Stimulated activated CD4-positive, alpha-beta T cell treated with anti-CD3 and anti-CD28 coated beads, TNF-alpha, amount 100 ng/mL, for 48 hours (primary cell): ENCODE measurements around the gene IPO4.
"Not testable (repeated sequence)": the region's sequence is repeated elsewhere in the genome, so short reads cannot be mapped to it uniquely, and the experiment has no call there.

ENCODE experiments used
- DNase-seq, 3 donors: peaks; one replicate each; pipeline ENCODE4 v3.0.0-alpha.2; 2020; ENCODE audit warnings: low read depth in 3 of 3

IPO4 gene, protein sequence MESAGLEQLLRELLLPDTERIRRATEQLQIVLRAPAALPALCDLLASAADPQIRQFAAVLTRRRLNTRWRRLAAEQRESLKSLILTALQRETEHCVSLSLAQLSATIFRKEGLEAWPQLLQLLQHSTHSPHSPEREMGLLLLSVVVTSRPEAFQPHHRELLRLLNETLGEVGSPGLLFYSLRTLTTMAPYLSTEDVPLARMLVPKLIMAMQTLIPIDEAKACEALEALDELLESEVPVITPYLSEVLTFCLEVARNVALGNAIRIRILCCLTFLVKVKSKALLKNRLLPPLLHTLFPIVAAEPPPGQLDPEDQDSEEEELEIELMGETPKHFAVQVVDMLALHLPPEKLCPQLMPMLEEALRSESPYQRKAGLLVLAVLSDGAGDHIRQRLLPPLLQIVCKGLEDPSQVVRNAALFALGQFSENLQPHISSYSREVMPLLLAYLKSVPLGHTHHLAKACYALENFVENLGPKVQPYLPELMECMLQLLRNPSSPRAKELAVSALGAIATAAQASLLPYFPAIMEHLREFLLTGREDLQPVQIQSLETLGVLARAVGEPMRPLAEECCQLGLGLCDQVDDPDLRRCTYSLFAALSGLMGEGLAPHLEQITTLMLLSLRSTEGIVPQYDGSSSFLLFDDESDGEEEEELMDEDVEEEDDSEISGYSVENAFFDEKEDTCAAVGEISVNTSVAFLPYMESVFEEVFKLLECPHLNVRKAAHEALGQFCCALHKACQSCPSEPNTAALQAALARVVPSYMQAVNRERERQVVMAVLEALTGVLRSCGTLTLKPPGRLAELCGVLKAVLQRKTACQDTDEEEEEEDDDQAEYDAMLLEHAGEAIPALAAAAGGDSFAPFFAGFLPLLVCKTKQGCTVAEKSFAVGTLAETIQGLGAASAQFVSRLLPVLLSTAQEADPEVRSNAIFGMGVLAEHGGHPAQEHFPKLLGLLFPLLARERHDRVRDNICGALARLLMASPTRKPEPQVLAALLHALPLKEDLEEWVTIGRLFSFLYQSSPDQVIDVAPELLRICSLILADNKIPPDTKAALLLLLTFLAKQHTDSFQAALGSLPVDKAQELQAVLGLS

GRCh38 chr14:24188251-24189058 lies at the start of gene IPO4:
Gene IPO4, minus strand, starts transcription at chr14:24188816. Its CDS starts 29 bp downstream, at chr14:24188787.
- peak; percentile 91 to 93 (median 93) for DNase-seq

- no peak for DNase-seq
Measured at GRCh38 chr14:24238123-24238522, 49.5 kb upstream of the IPO4 start.

GRCh38 chr14:24237463-24237955 lies 48.9 kb upstream of the IPO4 start:
- DNase-seq: no peak

GRCh38 chr14:24236689-24237462 lies 48.3 kb upstream of the IPO4 start:
- DNase-seq: no peak

DNA sequence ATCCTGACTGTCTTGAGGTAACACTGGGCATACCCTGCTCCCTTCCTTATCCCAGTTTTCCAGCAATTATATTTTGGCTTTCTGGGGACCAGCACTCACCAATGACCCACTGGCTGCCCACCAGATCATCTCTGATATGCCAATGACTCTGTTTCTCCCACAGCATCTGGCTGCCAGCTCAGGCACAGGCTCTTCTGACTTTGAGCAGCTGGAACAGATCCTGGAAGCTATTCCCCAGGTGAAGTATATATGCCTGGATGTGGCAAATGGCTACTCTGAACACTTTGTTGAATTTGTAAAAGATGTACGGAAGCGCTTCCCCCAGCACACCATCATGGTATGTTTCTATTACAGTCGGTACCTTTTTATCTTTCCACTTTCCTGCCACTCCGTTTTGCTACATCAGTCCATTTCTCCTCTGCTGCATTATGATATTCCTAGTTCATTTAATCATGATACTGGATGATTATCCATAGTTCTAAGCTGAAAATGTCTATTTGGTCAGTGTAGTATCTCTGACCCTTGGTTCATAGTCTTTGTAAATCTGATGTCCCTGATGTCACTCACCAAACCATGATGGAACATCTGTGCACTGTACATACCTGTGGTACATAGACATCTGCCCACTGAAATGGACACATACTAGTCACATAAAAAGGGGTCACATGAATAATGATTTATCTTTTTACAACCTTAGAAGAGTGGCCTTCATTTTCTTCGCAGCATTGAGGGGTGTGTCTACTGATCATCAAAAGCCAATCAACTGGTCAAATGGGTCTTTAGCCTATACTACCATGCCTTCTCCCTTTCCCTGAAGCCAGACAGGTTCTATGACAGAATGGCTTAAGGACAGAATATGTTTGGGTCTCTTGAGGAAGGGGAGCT lies 47.4 kb upstream of the IPO4 start:
- DNase-seq: no peak

DNA sequence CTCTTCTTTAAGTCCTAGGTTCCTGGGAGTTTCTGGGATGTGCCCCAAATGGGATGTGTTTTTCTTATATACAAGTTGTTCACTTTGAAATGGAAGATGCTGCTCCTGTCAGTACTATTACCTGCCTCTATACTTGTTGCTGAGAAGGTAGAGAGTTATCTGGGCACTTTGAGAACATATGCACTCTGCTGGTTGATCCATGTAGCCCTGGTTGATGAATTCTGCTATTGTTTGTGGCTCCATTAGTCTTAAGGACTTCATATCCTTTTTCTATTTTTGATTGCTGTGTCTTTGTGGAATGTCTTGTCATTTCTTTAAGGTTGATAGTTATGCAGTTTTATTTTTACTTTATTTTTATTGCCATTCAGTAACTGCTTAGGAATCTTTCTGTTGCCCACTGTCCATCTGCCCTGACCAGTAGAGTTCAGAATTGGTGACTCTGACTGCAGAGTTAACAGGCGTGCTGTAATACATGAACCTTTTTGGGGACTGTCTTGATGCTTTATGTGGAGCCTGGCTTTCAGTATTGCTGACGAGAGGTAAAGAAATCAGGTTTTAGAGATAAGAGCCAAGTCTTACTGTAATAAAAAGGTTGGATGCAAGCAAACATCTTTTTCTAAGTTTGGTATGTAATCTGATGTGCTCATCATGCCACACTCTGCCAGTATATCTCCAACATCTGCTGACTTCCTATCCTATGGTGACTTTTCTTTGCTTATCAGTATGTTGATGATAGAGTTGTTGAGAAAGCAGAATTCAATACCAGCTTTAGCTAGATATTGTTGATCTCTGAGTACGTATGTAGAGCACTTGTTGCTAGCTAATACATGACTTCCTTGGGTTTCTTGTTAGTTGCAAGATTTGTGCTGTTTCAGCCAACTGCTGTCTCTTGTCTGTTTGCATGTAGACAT lies 45.7 kb upstream of the IPO4 start:
- no peak for DNase-seq

DNA sequence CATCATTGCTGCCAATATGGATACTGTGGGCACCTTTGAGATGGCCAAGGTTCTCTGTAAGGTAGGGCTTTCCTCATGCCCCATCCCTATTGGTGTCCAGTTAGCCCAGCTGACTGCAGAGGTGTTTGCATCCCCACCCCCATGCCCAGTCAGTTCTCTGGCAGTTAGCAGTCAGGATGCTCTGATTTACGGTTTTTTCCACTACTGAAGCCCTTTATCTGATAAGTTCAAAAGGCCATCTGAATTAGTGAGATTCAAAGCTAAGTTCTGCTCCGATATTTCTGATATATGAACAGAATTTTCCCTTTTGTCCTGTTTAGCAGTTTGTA lies 44.9 kb upstream of the IPO4 start:
- no peak for DNase-seq

- peak in 1 of 3 donors; percentile 54 for DNase-seq
Measured at GRCh38 chr14:24232645-24233537, 44.3 kb upstream of the IPO4 start, which contains the start of gene GMPR2. Gene GMPR2, plus strand, starts transcription at chr14:24232929. Its CDS starts 325 bp downstream, at chr14:24233254.

- peak; percentile 85 to 91 (median 86) for DNase-seq
Measured at GRCh38 chr14:24232121-24232644, 43.6 kb upstream of the IPO4 start, which contains the start of gene NEDD8. Gene NEDD8, minus strand, starts transcription at chr14:24232367. Its CDS starts 100 bp downstream, at chr14:24232267.

- DNase-seq: no peak
Measured at GRCh38 chr14:24231263-24232120, 42.9 kb upstream of the IPO4 start.

DNA sequence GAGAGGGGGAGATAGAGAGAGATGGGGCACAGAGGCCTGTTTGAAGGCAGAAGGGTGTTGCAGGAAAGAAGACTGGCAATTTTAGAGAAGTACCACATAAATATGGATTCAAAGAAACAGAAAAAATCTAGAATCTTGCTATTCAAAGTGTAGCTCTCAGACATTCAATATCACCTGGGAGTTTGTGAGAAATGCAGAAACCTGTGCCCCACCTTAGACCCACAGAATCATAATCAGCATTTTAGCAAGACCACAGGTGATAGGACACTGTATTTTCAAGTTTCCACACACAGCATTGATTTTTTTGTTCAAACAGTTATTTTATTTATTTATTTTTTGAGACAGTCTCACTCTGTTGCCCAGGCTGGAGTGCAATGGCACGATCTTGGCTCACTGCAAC lies 40.3 kb upstream of the IPO4 start:
- DNase-seq: no peak

- no peak for DNase-seq
Measured at GRCh38 chr14:24226473-24226872, 37.9 kb upstream of the IPO4 start.

GRCh38 chr14:24224618-24225071 lies 36.0 kb upstream of the IPO4 start:
- DNase-seq: no peak

GRCh38 chr14:24222987-24223386 lies 34.4 kb upstream of the IPO4 start:
- DNase-seq: not testable (repeated sequence)

DNA sequence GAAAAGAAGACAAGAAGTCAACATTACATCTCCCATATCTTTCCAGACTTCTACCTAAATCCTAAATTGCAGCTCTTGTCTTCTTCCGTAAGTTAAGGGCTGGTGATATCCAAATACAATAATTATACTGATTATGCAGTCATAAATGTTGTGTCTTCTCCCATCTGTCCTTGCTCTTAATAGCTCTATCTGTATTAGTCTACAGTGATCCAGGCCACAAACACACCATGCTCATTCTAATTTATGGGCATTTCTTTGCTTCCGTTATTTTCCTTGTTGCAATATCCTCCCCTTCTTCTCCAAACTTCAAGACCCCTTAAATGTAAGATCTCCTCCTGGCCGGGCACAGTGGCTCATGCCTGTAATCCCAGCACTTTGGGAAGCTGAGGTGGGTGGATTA lies 30.9 kb upstream of the IPO4 start:
- DNase-seq: no peak

GRCh38 chr14:24219080-24219479 lies 30.5 kb upstream of the IPO4 start:
- DNase-seq: no peak
